Lung (tissue), 12 donors: Measurements from ENCODE around the gene DNER. TPM values are rescaled to one million over a fixed set of nuclear protein-coding genes. Genes with fewer than 3 reads are reported as not detected.

Experiments used
- ATAC-seq: fragments of 200-7000 bp; cut with Tn5 transposase; one replicate; pipeline ENCODE4 v1.9.1; 2020; ENCODE audit warnings: moderate number of reproducible peaks; ENCODE audit not compliant: insufficient read depth, low FRiP score
- DNase-seq, 3 donors: peaks; one replicate each; pipeline ENCODE4 v3.0.0-alpha.2; 2013 to 2017
- H3K27ac ChIP-seq, 2 donors: one replicate each; pipeline ENCODE4 v1.5.1; 2013; ENCODE audit warnings: mild to moderate bottlenecking in 2 of 2, moderate library complexity in 2 of 2, control low read depth in 1 of 2, inconsistent platforms in 1 of 2, low read depth in 1 of 2, low read length in 1 of 2
- H3K27me3 ChIP-seq, 3 donors: one replicate each; pipeline ENCODE4 v1.5.1; 2013; ENCODE audit warnings: low read length in 2 of 3; ENCODE audit not compliant: control insufficient read depth in 3 of 3, insufficient read depth in 3 of 3
- H3K36me3 ChIP-seq, 4 donors: one replicate each; pipeline ENCODE4 v1.5.1; 2013; ENCODE audit warnings: low read length in 4 of 4, mild to moderate bottlenecking in 1 of 4, moderate library complexity in 1 of 4; ENCODE audit not compliant: control insufficient read depth in 4 of 4, insufficient read depth in 4 of 4
- H3K4me1 ChIP-seq, 5 donors: one replicate each; pipeline ENCODE4 v1.5.1; 2013; ENCODE audit warnings: low read length in 5 of 5, mild to moderate bottlenecking in 2 of 5, moderate library complexity in 1 of 5; ENCODE audit not compliant: control insufficient read depth in 5 of 5, insufficient read depth in 5 of 5
- H3K4me3 ChIP-seq: one replicate; pipeline ENCODE4 v1.5.1; 2013; ENCODE audit warnings: mild to moderate bottlenecking, control low read depth, moderate library complexity
- H3K9ac ChIP-seq, 2 donors: one replicate each; pipeline ENCODE4 v1.5.1; 2013; ENCODE audit warnings: low read length in 2 of 2, control low read depth in 1 of 2; ENCODE audit not compliant: insufficient read depth in 1 of 2
- H3K9me3 ChIP-seq, 4 donors: one replicate each; pipeline ENCODE4 v1.5.1; 2013; ENCODE audit warnings: low read length in 3 of 4, mild to moderate bottlenecking in 1 of 4, moderate library complexity in 1 of 4; ENCODE audit not compliant: control insufficient read depth in 4 of 4, insufficient read depth in 3 of 4
- WGBS, 2 donors: extraction: QIAGEN DNeasy Blood & Tissue Kit; methylation state at CpG; one replicate each; pipeline ENCODE4 v1.1.7; 2013; 5-methylcytosine and 5-hydroxymethylcytosine counted together
- polyA plus RNA-seq, 2 donors: library from polyadenylated mRNA; stranded (reverse); fragments of 200-250 nt; gene quantifications; one replicate each; pipeline ENCODE4 v1.2.1, GENCODE V29; 2013
- total RNA-seq, 2 donors: library from RNA; depleted of rRNA in 1 of 2; stranded (reverse); fragments of >200 nt in 1 of 2; gene quantifications; one replicate each; pipeline ENCODE4 v1.2.1, GENCODE V29; 2014 to 2021
- TF ChIP-seq, protein P1 (sequence below): IDR thresholded peaks from 2 replicates; pipeline ENCODE4 v1.5.1; 2012; ENCODE audit warnings: mild to moderate bottlenecking; ENCODE audit errors: control extremely low read depth, extremely low read depth
- donor health status: control.
- donor health status: control.
- donor health status: Bipolar disorder and iron deficiency.
- donor health status: healthy.
- donor health status: DM: yes; HTN: yes; CAD: no.

The DNER gene
- total and polyA plus RNA-seq, 4 donors: 0.63 to 5.8 (median 3.3) TPM

- H3K36me3 ChIP-seq: no peaks in the 10 kb centered on the region
- H3K9ac ChIP-seq: no peak overlapping the region
- no peak for DNase-seq
- no peaks in the 10 kb centered on the region for H3K27me3 ChIP-seq
- TF ChIP-seq, protein P1, sequence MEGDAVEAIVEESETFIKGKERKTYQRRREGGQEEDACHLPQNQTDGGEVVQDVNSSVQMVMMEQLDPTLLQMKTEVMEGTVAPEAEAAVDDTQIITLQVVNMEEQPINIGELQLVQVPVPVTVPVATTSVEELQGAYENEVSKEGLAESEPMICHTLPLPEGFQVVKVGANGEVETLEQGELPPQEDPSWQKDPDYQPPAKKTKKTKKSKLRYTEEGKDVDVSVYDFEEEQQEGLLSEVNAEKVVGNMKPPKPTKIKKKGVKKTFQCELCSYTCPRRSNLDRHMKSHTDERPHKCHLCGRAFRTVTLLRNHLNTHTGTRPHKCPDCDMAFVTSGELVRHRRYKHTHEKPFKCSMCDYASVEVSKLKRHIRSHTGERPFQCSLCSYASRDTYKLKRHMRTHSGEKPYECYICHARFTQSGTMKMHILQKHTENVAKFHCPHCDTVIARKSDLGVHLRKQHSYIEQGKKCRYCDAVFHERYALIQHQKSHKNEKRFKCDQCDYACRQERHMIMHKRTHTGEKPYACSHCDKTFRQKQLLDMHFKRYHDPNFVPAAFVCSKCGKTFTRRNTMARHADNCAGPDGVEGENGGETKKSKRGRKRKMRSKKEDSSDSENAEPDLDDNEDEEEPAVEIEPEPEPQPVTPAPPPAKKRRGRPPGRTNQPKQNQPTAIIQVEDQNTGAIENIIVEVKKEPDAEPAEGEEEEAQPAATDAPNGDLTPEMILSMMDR: no peak
- 75 to 86% methylated on average over 7 of the region's 7 CpGs for WGBS, 2 donors
- no peak for ATAC-seq
- H3K9me3 ChIP-seq: no peaks in the 10 kb centered on the region
- no peak overlapping the region for H3K4me3 ChIP-seq
- H3K4me1 ChIP-seq: peaks cover 0 to 44% (median 9%) of the 10 kb centered on the region in 5 donors
- H3K27ac ChIP-seq: peak overlapping the region in 1 of 2 donors; percentile 1
These were observed 296.4 kb downstream of the DNER start for GRCh38 chr2:229417916-229418315.

DNA sequence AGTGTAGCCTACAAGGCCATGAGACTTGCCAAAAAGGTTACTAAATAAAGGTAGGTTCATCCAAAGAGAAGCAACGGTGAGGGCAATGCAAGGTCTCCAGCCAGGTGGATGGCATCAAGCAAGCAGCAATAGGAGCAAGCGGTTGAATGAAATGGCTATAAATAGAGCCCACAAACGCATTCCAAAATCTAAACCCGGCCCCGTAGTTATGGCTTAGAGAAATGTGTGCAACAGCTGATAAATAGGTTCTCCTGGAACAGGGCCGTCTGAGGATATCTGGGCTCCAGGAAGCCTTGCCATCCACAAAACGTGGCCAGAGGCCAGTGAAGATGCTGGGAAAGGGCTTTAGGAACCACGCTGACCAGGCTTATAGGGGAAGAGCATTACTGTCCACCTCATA is 297.2 kb downstream of the DNER start:
- Histone ChIP-seq H3K27me3 (no peaks in the 10 kb centered on the region), H3K4me3 (no peak overlapping the region), H3K4me1 (peaks cover 0 to 43% (median 9%) of the 10 kb centered on the region in 5 donors), H3K27ac (no peak overlapping the region), H3K9ac (no peak overlapping the region), H3K36me3 (no peaks in the 10 kb centered on the region), H3K9me3 (no peaks in the 10 kb centered on the region)
- DNase-seq (peak; percentile 19 to 81 (median 50)), ATAC-seq (no peak)
- 70 to 78% methylated on average over 8 of the region's 8 CpGs for WGBS, 2 donors
- TF ChIP-seq, protein P1: no peak

DNA sequence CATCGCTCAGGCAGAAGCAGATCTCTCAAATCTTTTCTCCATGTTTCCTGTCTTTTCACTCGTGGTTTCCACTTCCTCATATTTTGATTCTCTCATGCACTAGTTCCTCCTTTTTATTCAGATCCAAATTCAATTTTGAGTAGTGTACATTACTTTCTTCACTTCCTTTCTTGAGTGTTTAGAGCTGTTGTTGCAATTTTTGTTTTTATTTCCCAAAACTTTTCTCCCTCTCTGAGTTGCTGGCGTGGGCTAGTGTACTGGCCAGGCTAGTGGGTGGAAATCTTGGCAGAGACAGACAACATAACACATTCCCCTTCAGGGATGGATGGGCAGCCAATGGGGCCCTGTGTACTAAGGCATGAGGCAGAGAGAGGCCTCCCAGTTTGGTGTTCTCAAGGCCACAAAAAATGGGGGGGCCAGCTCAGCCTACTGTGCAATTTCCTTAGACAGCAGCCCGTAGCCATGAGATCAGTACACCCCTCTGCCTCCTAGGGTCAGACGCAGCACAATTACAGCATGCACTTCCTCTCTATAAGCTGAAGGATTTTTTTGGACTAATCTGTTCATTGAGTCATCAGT is 298.1 kb downstream of the DNER start:
- H3K9ac ChIP-seq: peak overlapping the region in 1 of 2 donors; percentile 47
- peak overlapping the region; percentile 64 to 81 for H3K27ac ChIP-seq
- TF ChIP-seq, protein P1: no peak
- peak; percentile 53 for ATAC-seq
- H3K4me3 ChIP-seq: no peak overlapping the region
- 12 to 32% methylated on average over 5 of the region's 5 CpGs for WGBS, 2 donors
- H3K9me3 ChIP-seq: no peaks in the 10 kb centered on the region
- peak; percentile 67 to 93 (median 85) for DNase-seq
- H3K4me1 ChIP-seq: peaks cover 0 to 39% (median 9%) of the 10 kb centered on the region in 5 donors
- no peaks in the 10 kb centered on the region for H3K36me3 ChIP-seq
- no peaks in the 10 kb centered on the region for H3K27me3 ChIP-seq

DNA sequence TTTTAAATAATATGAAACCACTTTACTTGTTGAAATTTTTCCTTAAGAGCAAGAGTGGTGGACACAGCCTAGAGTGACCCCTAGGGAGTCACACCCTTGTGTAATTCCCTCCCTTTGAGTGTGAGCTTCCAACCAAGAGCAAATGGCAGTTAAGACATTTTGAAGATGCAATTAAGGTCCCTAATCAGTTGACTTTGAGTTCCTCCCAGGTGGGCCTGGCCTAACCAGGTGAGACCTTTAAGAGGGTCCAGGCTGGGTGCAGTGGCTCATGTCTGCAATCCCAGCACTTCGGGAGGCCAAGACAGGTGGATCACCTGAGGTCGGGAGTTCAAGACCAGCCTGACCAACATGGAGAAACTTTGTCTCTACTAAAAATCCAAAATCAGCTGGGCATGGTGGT is 299.7 kb downstream of the DNER start:
- TF ChIP-seq, protein P1: no peak
- H3K36me3 ChIP-seq: no peaks in the 10 kb centered on the region
- H3K27ac ChIP-seq: no peak overlapping the region
- 98 to 100% methylated on average over 2 of the region's 2 CpGs for WGBS, 2 donors
- H3K9ac ChIP-seq: no peak overlapping the region
- H3K4me1 ChIP-seq: peaks cover 0 to 37% (median 9%) of the 10 kb centered on the region in 5 donors
- no peaks in the 10 kb centered on the region for H3K27me3 ChIP-seq
- H3K4me3 ChIP-seq: no peak overlapping the region
- ATAC-seq (no peak), DNase-seq (no peak)
- H3K9me3 ChIP-seq: no peaks in the 10 kb centered on the region
